Measurements from ENCODE around the gene OLR1.
A peak's percentile ranks its signal among the peaks of the same experiment; 100 is the strongest.

Gene OLR1

DNA sequence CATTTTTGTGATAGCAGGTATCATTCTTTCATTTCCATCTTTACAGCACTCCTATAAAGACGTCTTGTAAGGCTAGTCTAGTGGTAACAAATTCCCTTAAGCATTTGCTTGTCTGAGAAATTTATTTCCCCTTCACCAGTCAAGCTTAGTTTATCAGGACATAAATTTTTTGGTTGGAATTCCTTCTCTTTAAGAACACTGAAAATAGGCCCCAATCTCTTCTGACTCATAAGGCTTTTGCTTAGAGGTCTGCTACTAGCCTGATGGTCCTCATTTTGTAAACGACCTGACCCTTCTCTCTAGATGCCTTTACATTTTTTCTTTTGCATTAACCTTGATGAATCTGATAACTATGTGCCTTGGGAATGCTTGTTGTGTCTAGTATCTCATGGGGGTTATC lies 20.3 kb downstream of the OLR1 start:
- no peak for DNase-seq

DNA sequence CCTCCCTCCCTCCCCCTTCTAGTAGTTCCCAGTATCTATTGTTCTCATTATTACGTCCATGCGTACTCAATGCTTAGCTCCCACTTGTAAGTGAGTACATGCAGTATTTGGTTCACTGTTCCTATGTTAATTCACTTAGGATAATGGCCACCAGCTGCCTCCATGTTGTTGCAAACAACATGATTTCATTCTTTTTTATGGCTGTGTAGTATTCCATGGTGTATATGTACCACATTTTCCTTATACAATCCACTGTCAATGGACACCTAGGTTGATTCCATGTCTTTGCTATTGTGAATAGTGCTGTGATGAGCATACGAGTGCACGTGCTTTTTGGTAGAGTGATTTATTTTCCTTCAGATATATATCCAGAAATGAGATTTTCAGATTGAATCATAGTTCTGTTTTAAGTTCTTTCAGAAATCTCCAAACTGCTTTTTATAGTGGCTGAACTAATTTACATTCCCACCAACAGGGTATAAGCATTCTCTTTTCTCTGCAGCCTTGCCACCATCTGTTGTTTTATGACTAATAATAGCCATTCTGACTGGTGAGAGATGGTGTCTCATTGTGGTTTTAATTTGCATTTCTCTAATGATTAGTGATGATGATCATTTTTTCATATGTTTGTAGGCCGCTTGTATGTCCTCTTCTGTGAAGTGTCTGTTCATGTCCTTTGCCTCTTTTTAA lies 24.1 kb downstream of the OLR1 start:
- no peak for DNase-seq

GRCh38 chr12:10142976-10143589 lies 28.8 kb downstream of the OLR1 start:
- DNase-seq, result no peak

DNA sequence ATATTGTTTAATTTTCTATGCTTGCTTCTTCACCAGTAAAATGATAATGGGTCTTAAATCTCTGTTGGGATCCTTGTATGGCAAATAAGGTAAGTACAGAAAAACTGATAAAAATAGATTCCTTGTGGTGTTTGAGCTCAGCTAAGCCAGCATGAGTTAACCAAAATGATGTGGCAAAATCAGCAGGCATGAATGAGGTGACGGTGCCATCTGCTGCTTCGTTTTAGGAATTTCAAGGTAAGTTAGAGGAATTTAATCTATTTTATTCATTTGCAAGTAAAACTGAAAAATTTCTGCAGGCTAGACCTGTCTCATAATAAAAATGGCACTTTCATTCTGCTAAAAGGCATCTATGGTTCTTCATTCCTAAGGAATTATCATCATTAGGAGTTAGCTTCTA lies 31.9 kb downstream of the OLR1 start:
- peak; percentile 11 for DNase-seq

GRCh38 chr12:10136637-10137205 lies 35.2 kb downstream of the OLR1 start:
- DNase-seq, result no peak

GRCh38 chr12:10135126-10135525 lies 36.8 kb downstream of the OLR1 start:
- DNase-seq, result no peak

- no peak for DNase-seq
These were observed 39.0 kb downstream of the OLR1 start for GRCh38 chr12:10132850-10133370.

DNA sequence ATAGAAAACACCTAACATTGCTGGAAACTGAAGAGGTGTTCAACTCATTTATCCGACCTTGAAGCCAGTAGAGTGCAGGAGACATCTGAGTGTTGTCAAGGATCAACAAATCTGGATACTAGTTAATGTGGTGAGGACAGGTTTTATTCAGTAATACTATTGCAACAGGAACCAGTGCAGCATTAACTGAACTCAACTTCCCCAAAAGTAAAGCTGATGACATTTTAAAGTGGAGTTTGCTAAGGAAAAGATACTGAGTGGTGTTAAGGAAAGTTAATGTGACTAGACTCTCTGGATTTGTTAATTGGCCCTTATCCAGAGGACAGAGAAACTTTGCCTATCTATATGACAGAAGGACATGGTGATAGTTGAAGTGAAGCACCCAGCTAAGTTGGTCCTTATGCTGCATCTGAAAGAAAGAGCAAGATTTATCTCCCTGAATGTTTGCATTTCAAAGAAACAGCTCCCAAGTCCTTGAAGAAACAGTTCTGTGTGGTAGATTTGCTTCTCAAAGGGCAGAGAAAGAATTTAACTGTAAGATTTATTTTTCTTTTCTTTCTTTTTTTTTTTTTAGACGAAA lies 40.7 kb downstream of the OLR1 start:
- no peak for DNase-seq

DNA sequence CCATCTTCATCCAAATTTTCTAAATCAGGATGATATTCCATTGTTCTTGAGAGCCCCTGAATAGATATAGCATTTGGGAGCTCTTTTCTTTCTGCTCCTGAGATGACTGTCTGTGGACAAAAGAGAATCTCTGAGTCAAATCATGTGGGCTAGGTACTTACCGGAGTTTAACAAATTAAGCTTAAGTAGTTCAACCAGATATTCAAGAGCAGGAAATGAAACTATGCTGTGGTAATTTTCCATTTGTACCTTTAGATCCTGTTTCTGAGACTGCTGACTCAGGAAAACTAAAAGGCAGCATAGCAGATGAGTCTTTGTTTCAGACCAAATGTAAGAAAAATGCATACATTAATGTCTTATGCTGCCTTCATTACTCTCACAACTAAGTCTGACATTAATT lies 41.9 kb downstream of the OLR1 start, which contains the start of gene CLEC7A:
Gene CLEC7A, minus strand, starts transcription at position 158 of the 400 bp plus-strand sequence. Its CDS starts 117 bp downstream, at position 41.
- no peak for DNase-seq

GRCh38 chr12:10128687-10129086 lies 43.2 kb downstream of the OLR1 start:
- DNase-seq, result no peak

GRCh38 chr12:10126413-10126812 lies 45.5 kb downstream of the OLR1 start:
- no peak for DNase-seq

GRCh38 chr12:10122689-10123088 lies 49.2 kb downstream of the OLR1 start:
- DNase-seq, result no peak

DNA sequence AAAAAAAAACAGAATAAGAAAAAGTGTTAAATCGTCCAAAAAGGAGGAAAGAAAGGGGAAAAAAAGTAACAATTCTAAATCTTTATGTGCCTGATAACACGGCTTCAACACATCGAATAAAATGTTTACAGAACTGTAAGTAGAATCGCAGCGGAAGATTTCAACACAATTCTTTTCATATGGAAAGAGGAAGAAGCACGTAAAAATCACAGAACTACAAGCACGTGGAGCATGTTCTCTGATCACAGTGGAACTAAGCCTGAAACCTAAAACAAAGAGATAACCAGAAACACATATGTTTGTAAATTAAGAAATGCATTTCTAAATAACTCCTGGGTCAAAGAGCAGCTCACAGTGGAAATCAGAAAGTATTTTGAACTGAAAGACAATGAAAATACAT lies 50.7 kb downstream of the OLR1 start:
- no peak for DNase-seq

GRCh38 chr12:10119066-10119465 lies 52.9 kb downstream of the OLR1 start:
- no peak for DNase-seq

DNA sequence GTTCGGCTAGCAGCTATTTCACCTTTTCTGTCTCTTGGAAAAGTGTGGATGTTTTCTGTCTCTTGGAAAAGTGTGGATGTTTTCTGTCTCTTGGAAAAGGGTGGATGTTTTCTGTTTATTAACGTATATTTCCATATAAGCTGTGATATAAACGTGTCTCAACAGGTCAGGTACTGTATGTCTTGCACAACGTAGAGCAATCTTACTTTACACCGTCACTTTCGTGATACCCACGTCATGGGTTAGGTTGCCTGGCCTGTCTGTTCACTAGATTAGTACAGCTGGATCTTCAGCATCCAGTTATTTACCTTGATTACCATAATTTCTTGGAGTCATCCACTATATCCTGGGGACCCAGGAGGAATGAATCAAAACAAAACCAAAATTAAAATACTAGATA lies 56.0 kb downstream of the OLR1 start:
- DNase-seq, result no peak

DNA sequence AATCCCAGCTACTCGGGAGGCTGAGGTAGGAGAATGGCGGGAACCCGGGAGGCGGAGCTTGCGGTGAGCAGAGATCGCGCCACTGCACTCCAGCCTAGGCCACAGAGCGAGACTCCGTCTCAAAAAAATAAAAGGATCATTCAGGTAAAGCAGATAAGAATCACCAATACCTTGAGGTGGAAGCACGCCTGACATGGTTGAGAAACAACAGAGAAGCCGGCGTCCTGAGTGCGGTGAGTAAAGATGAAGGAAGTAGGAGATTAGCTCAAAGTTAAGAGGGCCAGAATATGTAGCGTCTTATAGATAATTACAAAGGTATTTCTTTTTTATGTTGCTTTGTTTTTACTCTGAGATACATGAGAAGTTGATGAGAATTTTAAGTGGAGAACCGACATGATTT lies 56.6 kb downstream of the OLR1 start:
- no peak for DNase-seq

- DNase-seq, result no peak
These were observed 58.0 kb downstream of the OLR1 start for GRCh38 chr12:10113920-10114319.

GRCh38 chr12:10113075-10113474 lies 58.9 kb downstream of the OLR1 start:
- no peak for DNase-seq

GRCh38 chr12:10111451-10111850 lies 60.5 kb downstream of the OLR1 start:
- DNase-seq, result no peak

DNA sequence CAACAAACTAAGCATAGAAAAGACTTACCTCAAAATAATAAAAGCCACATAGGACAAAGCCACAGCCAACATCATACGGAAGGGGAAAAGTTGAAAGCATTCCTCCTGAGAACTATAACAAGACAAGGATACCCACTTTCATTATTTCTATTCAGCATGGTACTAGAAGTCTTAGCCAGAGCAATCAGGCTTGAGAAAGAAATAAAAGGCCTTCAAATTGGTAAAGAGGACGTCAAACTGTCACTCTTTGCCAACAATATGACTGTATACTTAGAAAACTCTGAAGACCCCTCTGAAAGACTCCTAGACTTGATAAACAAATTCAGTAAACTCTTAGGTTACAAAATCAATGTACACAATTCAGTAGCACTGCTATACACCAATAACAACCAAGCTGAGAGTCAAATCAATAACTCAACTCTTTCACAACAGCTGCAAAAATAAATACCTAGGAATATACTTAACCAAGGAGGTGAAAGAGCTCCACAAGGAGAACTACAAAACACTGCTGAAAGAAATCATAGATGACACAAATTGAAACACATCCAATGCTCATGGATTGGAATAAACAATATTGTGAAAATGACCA lies 61.6 kb downstream of the OLR1 start:
- DNase-seq, result no peak
